Stimulated activated naive CD8-positive, alpha-beta T cell treated with anti-CD3 and anti-CD28 coated beads, Interleukin-15, Interleukin-2, amounts not matched to agents 100 ng/mL and 50 ng/mL, for 24 hours (primary cell): ENCODE results near the gene LYZL2.
"Not testable (repeated sequence)": the region's sequence is repeated elsewhere in the genome, so short reads cannot be mapped to it uniquely, and the experiment has no call there.

Source experiments
- H3K27ac Mint-ChIP-seq: one replicate; pipeline ENCODE4 v1.8.0; 2021; ENCODE audit warnings: mild to moderate bottlenecking, mixed read lengths
- H3K27me3 Mint-ChIP-seq: one replicate; pipeline ENCODE4 v1.8.0; 2021; ENCODE audit warnings: mixed read lengths
- H3K36me3 Mint-ChIP-seq: one replicate; pipeline ENCODE4 v1.8.0; 2021; ENCODE audit warnings: low read depth, mixed read lengths
- H3K4me1 Mint-ChIP-seq: one replicate; pipeline ENCODE4 v1.8.0; 2021; ENCODE audit warnings: low read depth, mixed read lengths
- H3K4me3 Mint-ChIP-seq: one replicate; pipeline ENCODE4 v1.8.0; 2021; ENCODE audit warnings: mild to moderate bottlenecking, mixed read lengths
- H3K9me3 Mint-ChIP-seq: one replicate; pipeline ENCODE4 v1.8.0; 2021; ENCODE audit warnings: mixed read lengths

LYZL2 gene

GRCh38 chr10:30629653-30630052 is at the start of gene LYZL2:
LYZL2 (minus strand) TSS chr10:30629753; CDS start chr10:30626915, 2,838 bp downstream.
- H3K9me3 Mint-ChIP-seq, result no peaks in the 10 kb centered on the region
- no peaks in the 10 kb centered on the region for H3K4me1 Mint-ChIP-seq
- no peak within 1 kb of the TSS for H3K27ac Mint-ChIP-seq
- no peaks in the 10 kb centered on the region for H3K36me3 Mint-ChIP-seq
- no peak within 1 kb of the TSS for H3K4me3 Mint-ChIP-seq
- H3K27me3 Mint-ChIP-seq, result peaks cover 15% of the 10 kb centered on the region

GRCh38 chr10:30677616-30678015 is 48.1 kb upstream of the LYZL2 start:
- not testable (repeated sequence) for H3K9me3 Mint-ChIP-seq, H3K36me3 Mint-ChIP-seq, H3K27ac Mint-ChIP-seq, H3K4me3 Mint-ChIP-seq
- peaks cover 19% of the 10 kb centered on the region for H3K27me3 Mint-ChIP-seq
- peaks cover 11% of the 10 kb centered on the region for H3K4me1 Mint-ChIP-seq

GRCh38 chr10:30677146-30677545 is 47.6 kb upstream of the LYZL2 start:
- not testable (repeated sequence) for H3K4me1 Mint-ChIP-seq, H3K4me3 Mint-ChIP-seq, H3K9me3 Mint-ChIP-seq, H3K36me3 Mint-ChIP-seq, H3K27ac Mint-ChIP-seq
- H3K27me3 Mint-ChIP-seq, result peaks cover 19% of the 10 kb centered on the region

GRCh38 chr10:30675791-30676718 is 46.5 kb upstream of the LYZL2 start:
- peaks cover 5% of the 10 kb centered on the region for H3K36me3 Mint-ChIP-seq
- no peak overlapping the region for H3K27ac Mint-ChIP-seq
- H3K4me1 Mint-ChIP-seq, result peaks cover 2% of the 10 kb centered on the region
- peaks cover 16% of the 10 kb centered on the region for H3K27me3 Mint-ChIP-seq
- peaks cover 4% of the 10 kb centered on the region for H3K9me3 Mint-ChIP-seq
- H3K4me3 Mint-ChIP-seq, result no peak overlapping the region

- Mint-ChIP-seq H3K4me1 (peaks cover 8% of the 10 kb centered on the region), H3K27ac (no peak overlapping the region), H3K9me3 (peaks cover 4% of the 10 kb centered on the region), H3K36me3 (no peaks in the 10 kb centered on the region), H3K27me3 (peaks cover 15% of the 10 kb centered on the region), H3K4me3 (no peak overlapping the region)
Measured at GRCh38 chr10:30674796-30675195, 45.2 kb upstream of the LYZL2 start.

GRCh38 chr10:30673262-30673661 is 43.7 kb upstream of the LYZL2 start:
- H3K9me3 Mint-ChIP-seq, H3K36me3 Mint-ChIP-seq, H3K4me3 Mint-ChIP-seq, H3K4me1 Mint-ChIP-seq, H3K27ac Mint-ChIP-seq: not testable (repeated sequence)
- H3K27me3 Mint-ChIP-seq, result peaks cover 19% of the 10 kb centered on the region

GRCh38 chr10:30672338-30672737 is 42.8 kb upstream of the LYZL2 start:
- not testable (repeated sequence) for H3K9me3 Mint-ChIP-seq, H3K4me3 Mint-ChIP-seq, H3K27ac Mint-ChIP-seq, H3K36me3 Mint-ChIP-seq, H3K4me1 Mint-ChIP-seq
- H3K27me3 Mint-ChIP-seq, result peaks cover 19% of the 10 kb centered on the region

GRCh38 chr10:30671026-30671616 is 41.6 kb upstream of the LYZL2 start:
- no peaks in the 10 kb centered on the region for H3K9me3 Mint-ChIP-seq
- peaks cover 19% of the 10 kb centered on the region for H3K27me3 Mint-ChIP-seq
- peaks cover 8% of the 10 kb centered on the region for H3K4me1 Mint-ChIP-seq
- no peak overlapping the region for H3K27ac Mint-ChIP-seq
- H3K36me3 Mint-ChIP-seq, result no peaks in the 10 kb centered on the region
- H3K4me3 Mint-ChIP-seq, result peak overlapping the region; percentile 65

- H3K27me3 Mint-ChIP-seq, result peaks cover 26% of the 10 kb centered on the region
- not testable (repeated sequence) for H3K36me3 Mint-ChIP-seq, H3K4me3 Mint-ChIP-seq, H3K9me3 Mint-ChIP-seq, H3K27ac Mint-ChIP-seq
- peaks cover 17% of the 10 kb centered on the region for H3K4me1 Mint-ChIP-seq
Measured at GRCh38 chr10:30667982-30668381, 38.4 kb upstream of the LYZL2 start.

- peaks cover 19% of the 10 kb centered on the region for H3K27me3 Mint-ChIP-seq
- not testable (repeated sequence) for H3K9me3 Mint-ChIP-seq, H3K27ac Mint-ChIP-seq, H3K36me3 Mint-ChIP-seq, H3K4me3 Mint-ChIP-seq
- peaks cover 14% of the 10 kb centered on the region for H3K4me1 Mint-ChIP-seq
Measured at GRCh38 chr10:30663403-30663802, 33.9 kb upstream of the LYZL2 start.

GRCh38 chr10:30662814-30663213 is 33.3 kb upstream of the LYZL2 start:
- Mint-ChIP-seq H3K4me3 (no peak overlapping the region), H3K9me3 (no peaks in the 10 kb centered on the region), H3K4me1 (peaks cover 14% of the 10 kb centered on the region), H3K27me3 (peaks cover 23% of the 10 kb centered on the region), H3K36me3 (no peaks in the 10 kb centered on the region), H3K27ac (no peak overlapping the region)

- peaks cover 14% of the 10 kb centered on the region for H3K4me1 Mint-ChIP-seq
- peaks cover 43% of the 10 kb centered on the region for H3K27me3 Mint-ChIP-seq
- not testable (repeated sequence) for H3K36me3 Mint-ChIP-seq, H3K27ac Mint-ChIP-seq, H3K9me3 Mint-ChIP-seq, H3K4me3 Mint-ChIP-seq
Measured at GRCh38 chr10:30660314-30660713, 30.8 kb upstream of the LYZL2 start.

GRCh38 chr10:30656233-30656632 is 26.7 kb upstream of the LYZL2 start:
- no peaks in the 10 kb centered on the region for H3K36me3 Mint-ChIP-seq
- H3K4me1 Mint-ChIP-seq, result peaks cover 10% of the 10 kb centered on the region
- no peaks in the 10 kb centered on the region for H3K9me3 Mint-ChIP-seq
- no peak overlapping the region for H3K4me3 Mint-ChIP-seq
- peaks cover 47% of the 10 kb centered on the region for H3K27me3 Mint-ChIP-seq
- no peak overlapping the region for H3K27ac Mint-ChIP-seq

GRCh38 chr10:30655001-30655400 is 25.4 kb upstream of the LYZL2 start:
- peaks cover 47% of the 10 kb centered on the region for H3K27me3 Mint-ChIP-seq
- H3K4me1 Mint-ChIP-seq, result peaks cover 12% of the 10 kb centered on the region
- H3K4me3 Mint-ChIP-seq, H3K27ac Mint-ChIP-seq, H3K9me3 Mint-ChIP-seq, H3K36me3 Mint-ChIP-seq: not testable (repeated sequence)

GRCh38 chr10:30651470-30652397 is 22.2 kb upstream of the LYZL2 start:
- H3K9me3 Mint-ChIP-seq, H3K36me3 Mint-ChIP-seq, H3K4me3 Mint-ChIP-seq, H3K27ac Mint-ChIP-seq: not testable (repeated sequence)
- Mint-ChIP-seq H3K4me1 (peaks cover 25% of the 10 kb centered on the region), H3K27me3 (peaks cover 43% of the 10 kb centered on the region)
